GM12878 (cell line): ENCODE data around the gene MAP6D1. TPM values are rescaled to one million over a fixed set of nuclear protein-coding genes. Genes with fewer than 3 reads are reported as not detected.

Experiments
- ATAC-seq: fragments of 200-7000 bp; cut with Tn5 transposase; 3 replicates; pipeline ENCODE4 v1.9.1; 2020; ENCODE audit warnings: mild to moderate bottlenecking, moderate library complexity
- BruUV-seq: library from RNA; stranded (reverse); fragments of 400-500 nt; replicated peaks from 2 replicates; lab custom pipeline; 2021; lab: Mats Ljungman, UMichigan
- CTCF ChIA-PET: fragments of 300-600 bp; sonication (Branson Sonifier 250); formaldehyde crosslinking; extraction: SDS; loops from one replicate; lab custom pipeline; 2021; ENCODE audit warnings: inconsistent platforms; lab: Yijun Ruan, JAX
- POLR2A ChIA-PET: fragments of 350-600 bp; formaldehyde crosslinking; extraction: SDS; loops from one replicate; lab custom pipeline; 2021; ENCODE audit warnings: inconsistent platforms; lab: Charles Lee
- RAD21 ChIA-PET: fragments of 300-600 bp; sonication (Branson Sonifier 250); formaldehyde crosslinking; loops from one replicate; lab custom pipeline; 2023; ENCODE audit warnings: antibody characterized with exemption; ENCODE audit not compliant: unreplicated experiment; lab: Charles Lee
- SMC1A ChIA-PET: fragments of 300-600 bp; sonication (Branson Sonifier 250); formaldehyde crosslinking; loops from one replicate; lab custom pipeline; 2023; ENCODE audit not compliant: unreplicated experiment, uncharacterized antibody; lab: Charles Lee
- DNase-seq: peaks from one replicate; pipeline ENCODE4 v3.0.0-alpha.2; 2011; ENCODE audit warnings: low read depth, low spot score
- FAIRE-seq: peaks from 3 replicates; lab custom pipeline; 2011; peaks lifted over from hg19 to GRCh38; lab: Jason Lieb, UNC
- H2AFZ ChIP-seq: 2 replicates; pipeline ENCODE4 v1.6.0; 2011; ENCODE audit warnings: low read depth, low read length, control low read depth; ENCODE audit not compliant: control insufficient read depth
- H3K27ac ChIP-seq: 2 replicates; pipeline ENCODE4 v1.5.1; 2011; ENCODE audit warnings: control low read depth; ENCODE audit not compliant: control insufficient read depth, insufficient read depth
- H3K27me3 ChIP-seq, 2 experiments: replicated peaks in 1 of 2; 2 replicates each; pipeline versions ENCODE4 v1.6.0 to v1.6.1; 2011; ENCODE audit warnings: low read length in 1 of 2; ENCODE audit not compliant: control insufficient read depth in 2 of 2, insufficient read depth in 2 of 2
- H3K36me3 ChIP-seq, 2 experiments: 2 replicates each; pipeline ENCODE4 v1.5.1; 2011; ENCODE audit warnings: low read length in 1 of 2; ENCODE audit not compliant: control insufficient read depth in 2 of 2, insufficient read depth in 2 of 2
- H3K4me1 ChIP-seq: 2 replicates; pipeline ENCODE4 v1.6.1; 2011; ENCODE audit warnings: mild to moderate bottlenecking, low read length, moderate library complexity, mixed read lengths; ENCODE audit not compliant: control insufficient read depth, insufficient read depth
- H3K4me2 ChIP-seq: 2 replicates; pipeline ENCODE4 v1.6.0; 2011; ENCODE audit warnings: control low read depth; ENCODE audit not compliant: control insufficient read depth, insufficient read depth
- H3K4me3 ChIP-seq: fragments of 200-600 bp; sonication (generic); 2 replicates; pipeline ENCODE4 v1.5.1; 2016
- H3K79me2 ChIP-seq: 2 replicates; pipeline ENCODE4 v1.6.0; 2011; ENCODE audit warnings: low read length; ENCODE audit not compliant: control insufficient read depth, insufficient read depth
- H3K9ac ChIP-seq: 2 replicates; pipeline ENCODE4 v1.8.0; 2011; ENCODE audit warnings: low read length, control low read depth, mixed read lengths; ENCODE audit not compliant: control insufficient read depth, insufficient read depth
- H3K9me3 ChIP-seq: replicated peaks from 3 replicates; pipeline ENCODE4 v1.5.1; 2011; ENCODE audit warnings: mild to moderate bottlenecking, low read length; ENCODE audit not compliant: control insufficient read depth, insufficient read depth
- H4K20me1 ChIP-seq: 2 replicates; pipeline ENCODE4 v1.6.0; 2011; ENCODE audit not compliant: control insufficient read depth, insufficient read depth
- EZH2 ChIP-seq: IDR thresholded peaks from 2 replicates; pipeline ENCODE4 v1.6.1; 2012; ENCODE audit warnings: low read depth, mild to moderate bottlenecking, control low read depth, inconsistent platforms, low read length, borderline replicate concordance; ENCODE audit not compliant: control insufficient read depth
- NFIC ChIP-seq: IDR thresholded peaks from 2 replicates; pipeline ENCODE4 v1.6.1; 2012; ENCODE audit warnings: low read depth, mild to moderate bottlenecking, inconsistent platforms, low read length, moderate library complexity
- NFYB ChIP-seq: IDR thresholded peaks from 2 replicates; pipeline ENCODE4 v1.6.1; 2011; ENCODE audit warnings: low read depth, mild to moderate bottlenecking, low read length, improper control_type of control experiment, moderate library complexity; ENCODE audit not compliant: insufficient read depth
- NR2C1 ChIP-seq: fragments of 450-650 bp; IDR thresholded peaks from 2 replicates; pipeline ENCODE4 v1.6.1; 2017; ENCODE audit warnings: antibody characterized with exemption, mild to moderate bottlenecking, moderate library complexity
- NR2F1 ChIP-seq: fragments of 450-650 bp; conservative IDR thresholded peaks from 2 replicates; pipeline ENCODE4 v1.6.1; 2017; ENCODE audit warnings: mild to moderate bottlenecking
- PAX5 ChIP-seq: IDR thresholded peaks from 2 replicates; pipeline ENCODE4 v1.6.1; 2011; ENCODE audit warnings: low read depth, low read length, borderline replicate concordance
- PAX8 ChIP-seq: fragments of 450-650 bp; IDR thresholded peaks from 2 replicates; pipeline ENCODE4 v1.6.1; 2017; ENCODE audit warnings: mild to moderate bottlenecking, moderate library complexity
- RFX5 ChIP-seq: IDR thresholded peaks from 2 replicates; pipeline ENCODE4 v1.6.1; 2011; ENCODE audit warnings: low read depth, low read length, improper control_type of control experiment
- SIX5 ChIP-seq: IDR thresholded peaks from 2 replicates; pipeline ENCODE4 v1.6.1; 2011; ENCODE audit warnings: mild to moderate bottlenecking, low read depth, low read length, moderate library complexity; ENCODE audit not compliant: severe bottlenecking
- STAT3 ChIP-seq: IDR thresholded peaks from 2 replicates; pipeline ENCODE4 v1.6.1; 2011; ENCODE audit warnings: low read depth, low read length, improper control_type of control experiment
- TAF1 ChIP-seq: IDR thresholded peaks from 2 replicates; pipeline ENCODE4 v1.6.1; 2011; ENCODE audit warnings: mild to moderate bottlenecking, low read depth, low read length, borderline replicate concordance
- TBL1XR1 ChIP-seq: IDR thresholded peaks from 2 replicates; pipeline ENCODE4 v1.6.1; 2012; ENCODE audit warnings: low read depth, low read length, improper control_type of control experiment
- WRNIP1 ChIP-seq: IDR thresholded peaks from 2 replicates; pipeline ENCODE4 v1.6.1; 2011; ENCODE audit warnings: low read depth, low read length, improper control_type of control experiment, borderline replicate concordance
- ZNF384 ChIP-seq: IDR thresholded peaks from 2 replicates; pipeline ENCODE4 v1.6.1; 2012; ENCODE audit warnings: low read depth, mild to moderate bottlenecking, low read length, improper control_type of control experiment, borderline replicate concordance
- WGBS: methylation state at CpG from one replicate; pipeline ENCODE4 v1.1.6; 2016; ENCODE audit warnings: low lambda C conversion rate; ENCODE audit not compliant: insufficient replicate concordance, insufficient coverage; ENCODE audit errors: missing lambda C conversion rate; 5-methylcytosine and 5-hydroxymethylcytosine counted together
- in situ Hi-C: fragments of 300-500 bp; cut with MboI; formaldehyde crosslinking; loops from 9 replicates; pipeline ENCODE4 v1.14.3; 2018; ENCODE audit warnings: mixed read lengths
- intact Hi-C: fragments of 100-400 bp; cut with micrococcal nuclease; formaldehyde crosslinking; loops from one replicate; pipeline ENCODE4 v1.14.2; 2022; ENCODE audit not compliant: unreplicated experiment
- polyA plus RNA-seq, 11 experiments: library from polyadenylated mRNA; depleted of rRNA in 4 of 11; unstranded in 6 of 11; stranded (reverse) in 5 of 11; fragments of >200 nt; fragmentation: Nextera tagmentation in 4 of 11; fragmentation: Illumina TruSeq in 1 of 11; extraction: Ambion mirVana in 4 of 11; extraction: Trizol in 1 of 11; gene quantifications; 1 replicate in 1 of 11; 2 replicates in 10 of 11; pipeline versions ENCODE4 v1.2.1 to v1.2.3, GENCODE V29; 2011 to 2016; ENCODE audit warnings: inconsistent platforms in 2 of 11, missing spikeins in 2 of 11, low read depth in 1 of 11
- total RNA-seq, 4 experiments: library from RNA; depleted of rRNA in 3 of 4; stranded (reverse); fragments of >200 nt in 3 of 4; fragmentation: Illumina TruSeq in 1 of 4; extraction: Trizol in 1 of 4; gene quantifications; 2 replicates each; pipeline versions ENCODE4 v1.2.1 to v1.2.3, GENCODE V29; 2013 to 2021
- TF ChIP-seq, protein P1 (sequence below): fragments of 450-650 bp; formaldehyde crosslinking; IDR thresholded peaks from 2 replicates; pipeline ENCODE4 v1.4.0; 2020; ENCODE audit warnings: mild to moderate bottlenecking, moderate library complexity
- TF ChIP-seq, protein P2 (sequence below): fragments of 150-350 bp; IDR thresholded peaks from 2 replicates; pipeline ENCODE4 v1.6.1; 2014; ENCODE audit warnings: mild to moderate bottlenecking, low read depth, low read length
- TF ChIP-seq, protein P3 (sequence below): fragments of 450-650 bp; IDR thresholded peaks from 2 replicates; pipeline ENCODE4 v1.6.1; 2017; ENCODE audit warnings: antibody characterized with exemption, mild to moderate bottlenecking, moderate library complexity

Gene MAP6D1
- total and polyA plus RNA-seq, 10 of the 15 experiments (the other 5 are each of a cell fraction or from before 2014, with no cell fraction given), result 0.50 to 2.2 (median 1.2) TPM; not detected in 3

DNA sequence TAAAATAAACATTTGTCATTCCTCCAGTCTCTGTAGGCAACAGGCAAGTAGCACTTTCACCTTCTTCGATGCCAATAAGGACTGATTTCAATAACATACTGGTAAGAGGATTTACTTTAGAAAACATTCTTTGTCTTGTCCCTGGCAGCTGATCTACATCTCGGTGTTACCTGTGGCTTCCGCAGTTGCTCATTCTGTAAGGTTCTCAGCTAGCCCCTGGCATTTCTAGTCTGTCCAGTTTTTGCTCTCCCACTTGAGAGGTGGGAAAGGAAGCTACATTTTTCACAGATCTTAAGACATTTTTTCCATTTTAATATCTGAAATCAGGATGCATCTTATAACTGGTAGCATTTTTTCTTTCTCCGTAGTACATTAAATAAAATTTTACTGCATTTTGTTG is 19.7 kb upstream of the MAP6D1 start (continued):
- TF ChIP-seq NR2F1 (no peak), TBL1XR1 (no peak), SIX5 (no peak)
- TF ChIP-seq, protein P1, sequence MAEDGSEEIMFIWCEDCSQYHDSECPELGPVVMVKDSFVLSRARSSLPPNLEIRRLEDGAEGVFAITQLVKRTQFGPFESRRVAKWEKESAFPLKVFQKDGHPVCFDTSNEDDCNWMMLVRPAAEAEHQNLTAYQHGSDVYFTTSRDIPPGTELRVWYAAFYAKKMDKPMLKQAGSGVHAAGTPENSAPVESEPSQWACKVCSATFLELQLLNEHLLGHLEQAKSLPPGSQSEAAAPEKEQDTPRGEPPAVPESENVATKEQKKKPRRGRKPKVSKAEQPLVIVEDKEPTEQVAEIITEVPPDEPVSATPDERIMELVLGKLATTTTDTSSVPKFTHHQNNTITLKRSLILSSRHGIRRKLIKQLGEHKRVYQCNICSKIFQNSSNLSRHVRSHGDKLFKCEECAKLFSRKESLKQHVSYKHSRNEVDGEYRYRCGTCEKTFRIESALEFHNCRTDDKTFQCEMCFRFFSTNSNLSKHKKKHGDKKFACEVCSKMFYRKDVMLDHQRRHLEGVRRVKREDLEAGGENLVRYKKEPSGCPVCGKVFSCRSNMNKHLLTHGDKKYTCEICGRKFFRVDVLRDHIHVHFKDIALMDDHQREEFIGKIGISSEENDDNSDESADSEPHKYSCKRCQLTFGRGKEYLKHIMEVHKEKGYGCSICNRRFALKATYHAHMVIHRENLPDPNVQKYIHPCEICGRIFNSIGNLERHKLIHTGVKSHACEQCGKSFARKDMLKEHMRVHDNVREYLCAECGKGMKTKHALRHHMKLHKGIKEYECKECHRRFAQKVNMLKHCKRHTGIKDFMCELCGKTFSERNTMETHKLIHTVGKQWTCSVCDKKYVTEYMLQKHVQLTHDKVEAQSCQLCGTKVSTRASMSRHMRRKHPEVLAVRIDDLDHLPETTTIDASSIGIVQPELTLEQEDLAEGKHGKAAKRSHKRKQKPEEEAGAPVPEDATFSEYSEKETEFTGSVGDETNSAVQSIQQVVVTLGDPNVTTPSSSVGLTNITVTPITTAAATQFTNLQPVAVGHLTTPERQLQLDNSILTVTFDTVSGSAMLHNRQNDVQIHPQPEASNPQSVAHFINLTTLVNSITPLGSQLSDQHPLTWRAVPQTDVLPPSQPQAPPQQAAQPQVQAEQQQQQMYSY, result no peak

DNA sequence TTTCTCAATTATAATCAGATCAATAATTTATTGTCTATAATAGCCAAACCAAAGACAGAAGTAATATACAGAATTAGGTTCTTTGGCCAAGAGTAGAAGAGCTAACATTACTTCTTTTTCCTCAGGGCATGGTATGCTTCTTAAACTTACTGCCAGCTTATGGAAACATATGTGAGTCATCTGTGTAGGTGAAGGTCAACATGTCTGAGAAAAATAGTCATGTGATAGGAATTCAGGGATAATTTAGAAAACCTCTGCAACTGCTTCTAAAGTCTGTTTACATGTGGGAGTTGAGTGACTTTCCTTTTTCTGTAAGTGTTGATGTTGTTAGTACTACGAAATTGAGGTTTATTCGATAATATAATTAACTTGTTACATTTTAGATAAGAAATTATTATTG is 19.2 kb upstream of the MAP6D1 start:
- 94% methylated on average over 2 of the region's 2 CpGs for WGBS
- ATAC-seq (no peak), FAIRE-seq (no peak), DNase-seq (no peak)
- H3K4me1 ChIP-seq, result no peaks in the 10 kb centered on the region
- no TSS peak for BruUV-seq
- H3K27ac ChIP-seq, result no peak overlapping the region
- SMC1A ChIA-PET, result interaction anchor here (1.4 kb wide), 2 partner anchors 12 to 40 kb away, joined by 3 to 5 read pairs; partner anchors contain the start of gene PARL
- H3K27me3 ChIP-seq, result no peaks in the 10 kb centered on the region
- in situ Hi-C loops (no loop called here), intact Hi-C loops (no loop called here)
- no peaks in the 10 kb centered on the region for H3K9me3 ChIP-seq
- H4K20me1 ChIP-seq, result no peaks in the 10 kb centered on the region
- POLR2A ChIA-PET, result no interaction called here
- RAD21 ChIA-PET, result no interaction called here
- peaks cover 6 to 27% of the 10 kb centered on the region in 2 experiments for H3K36me3 ChIP-seq
- H3K4me3 ChIP-seq, result no peak overlapping the region
- H2AFZ ChIP-seq, result no peak overlapping the region
- H3K4me2 ChIP-seq, result no peak overlapping the region
- H3K9ac ChIP-seq, result no peak overlapping the region
- CTCF ChIA-PET, result interaction anchor here (0.5 to 1.3 kb wide), 2 partner anchors 15 to 428 kb away, joined by 3 read pairs; no protein-coding TSS in a partner anchor
- H3K79me2 ChIP-seq, result no peaks in the 10 kb centered on the region
- TF ChIP-seq TAF1 (no peak), RFX5 (no peak), ZNF384 (no peak), WRNIP1 (no peak), EZH2 (no peak), PAX5 (no peak), STAT3 (no peak), NFYB (no peak), PAX8 (no peak), NFIC (no peak), NR2C1 (no peak)
- TF ChIP-seq, protein P2, sequence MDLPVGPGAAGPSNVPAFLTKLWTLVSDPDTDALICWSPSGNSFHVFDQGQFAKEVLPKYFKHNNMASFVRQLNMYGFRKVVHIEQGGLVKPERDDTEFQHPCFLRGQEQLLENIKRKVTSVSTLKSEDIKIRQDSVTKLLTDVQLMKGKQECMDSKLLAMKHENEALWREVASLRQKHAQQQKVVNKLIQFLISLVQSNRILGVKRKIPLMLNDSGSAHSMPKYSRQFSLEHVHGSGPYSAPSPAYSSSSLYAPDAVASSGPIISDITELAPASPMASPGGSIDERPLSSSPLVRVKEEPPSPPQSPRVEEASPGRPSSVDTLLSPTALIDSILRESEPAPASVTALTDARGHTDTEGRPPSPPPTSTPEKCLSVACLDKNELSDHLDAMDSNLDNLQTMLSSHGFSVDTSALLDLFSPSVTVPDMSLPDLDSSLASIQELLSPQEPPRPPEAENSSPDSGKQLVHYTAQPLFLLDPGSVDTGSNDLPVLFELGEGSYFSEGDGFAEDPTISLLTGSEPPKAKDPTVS, result no peak
- TF ChIP-seq, protein P3, sequence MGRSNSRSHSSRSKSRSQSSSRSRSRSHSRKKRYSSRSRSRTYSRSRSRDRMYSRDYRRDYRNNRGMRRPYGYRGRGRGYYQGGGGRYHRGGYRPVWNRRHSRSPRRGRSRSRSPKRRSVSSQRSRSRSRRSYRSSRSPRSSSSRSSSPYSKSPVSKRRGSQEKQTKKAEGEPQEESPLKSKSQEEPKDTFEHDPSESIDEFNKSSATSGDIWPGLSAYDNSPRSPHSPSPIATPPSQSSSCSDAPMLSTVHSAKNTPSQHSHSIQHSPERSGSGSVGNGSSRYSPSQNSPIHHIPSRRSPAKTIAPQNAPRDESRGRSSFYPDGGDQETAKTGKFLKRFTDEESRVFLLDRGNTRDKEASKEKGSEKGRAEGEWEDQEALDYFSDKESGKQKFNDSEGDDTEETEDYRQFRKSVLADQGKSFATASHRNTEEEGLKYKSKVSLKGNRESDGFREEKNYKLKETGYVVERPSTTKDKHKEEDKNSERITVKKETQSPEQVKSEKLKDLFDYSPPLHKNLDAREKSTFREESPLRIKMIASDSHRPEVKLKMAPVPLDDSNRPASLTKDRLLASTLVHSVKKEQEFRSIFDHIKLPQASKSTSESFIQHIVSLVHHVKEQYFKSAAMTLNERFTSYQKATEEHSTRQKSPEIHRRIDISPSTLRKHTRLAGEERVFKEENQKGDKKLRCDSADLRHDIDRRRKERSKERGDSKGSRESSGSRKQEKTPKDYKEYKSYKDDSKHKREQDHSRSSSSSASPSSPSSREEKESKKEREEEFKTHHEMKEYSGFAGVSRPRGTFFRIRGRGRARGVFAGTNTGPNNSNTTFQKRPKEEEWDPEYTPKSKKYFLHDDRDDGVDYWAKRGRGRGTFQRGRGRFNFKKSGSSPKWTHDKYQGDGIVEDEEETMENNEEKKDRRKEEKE, result no peak
